ENCODE results near the gene SETD5.
A peak's percentile ranks its signal among the peaks of the same experiment; 100 is the strongest.

SETD5 gene

GRCh38 chr3:9390265-9390888, 7.0 kb upstream of the SETD5 start:
- no peak for DNase-seq

GRCh38 chr3:9392041-9392440, 5.4 kb upstream of the SETD5 start:
- no peak for DNase-seq

- DNase-seq = no peak
Observed at GRCh38 chr3:9395570-9396300, 1.7 kb upstream of the SETD5 start.

DNA sequence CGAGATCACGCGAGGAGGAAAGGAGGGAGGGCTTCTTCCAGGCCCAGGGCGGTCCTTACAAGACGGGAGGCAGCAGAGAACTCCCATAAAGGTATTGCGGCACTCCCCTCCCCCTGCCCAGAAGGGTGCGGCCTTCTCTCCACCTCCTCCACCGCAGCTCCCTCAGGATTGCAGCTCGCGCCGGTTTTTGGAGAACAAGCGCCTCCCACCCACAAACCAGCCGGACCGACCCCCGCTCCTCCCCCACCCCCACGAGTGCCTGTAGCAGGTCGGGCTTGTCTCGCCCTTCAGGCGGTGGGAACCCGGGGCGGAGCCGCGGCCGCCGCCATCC, 1.1 kb upstream of the SETD5 start:
- peak; percentile 93 for DNase-seq

DNA sequence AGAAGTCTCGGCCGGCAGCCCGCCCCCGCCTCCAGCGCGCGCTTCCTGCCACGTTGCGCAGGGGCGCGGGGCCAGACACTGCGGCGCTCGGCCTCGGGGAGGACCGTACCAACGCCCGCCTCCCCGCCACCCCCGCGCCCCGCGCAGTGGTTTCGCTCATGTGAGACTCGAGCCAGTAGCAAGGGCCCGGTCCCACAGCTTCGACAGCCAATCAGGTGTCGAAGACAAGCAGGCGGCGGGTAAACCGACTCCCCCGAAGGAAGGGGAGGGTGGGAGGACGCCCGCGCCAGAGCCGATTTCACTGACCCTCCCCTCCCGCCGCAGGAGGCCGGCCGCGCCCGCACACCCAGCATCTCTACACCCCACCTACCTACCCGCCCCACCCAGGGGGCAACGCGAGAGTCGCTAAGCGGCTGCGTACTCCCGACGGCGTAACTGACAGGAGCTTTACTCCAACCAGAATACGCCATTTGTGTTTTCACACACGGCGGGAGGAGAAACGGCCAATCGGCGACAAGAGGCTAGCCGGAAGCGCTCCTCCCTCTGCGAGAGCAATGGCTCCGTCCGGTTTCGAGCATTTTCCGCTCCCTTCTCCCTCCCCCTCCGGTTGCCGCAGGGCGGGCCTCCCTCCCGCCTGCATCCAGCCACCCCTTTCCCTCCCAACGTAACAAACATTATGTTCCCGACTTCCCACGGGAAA, 633 bp upstream of the SETD5 start:
- DNase-seq = peak; percentile 99

DNA sequence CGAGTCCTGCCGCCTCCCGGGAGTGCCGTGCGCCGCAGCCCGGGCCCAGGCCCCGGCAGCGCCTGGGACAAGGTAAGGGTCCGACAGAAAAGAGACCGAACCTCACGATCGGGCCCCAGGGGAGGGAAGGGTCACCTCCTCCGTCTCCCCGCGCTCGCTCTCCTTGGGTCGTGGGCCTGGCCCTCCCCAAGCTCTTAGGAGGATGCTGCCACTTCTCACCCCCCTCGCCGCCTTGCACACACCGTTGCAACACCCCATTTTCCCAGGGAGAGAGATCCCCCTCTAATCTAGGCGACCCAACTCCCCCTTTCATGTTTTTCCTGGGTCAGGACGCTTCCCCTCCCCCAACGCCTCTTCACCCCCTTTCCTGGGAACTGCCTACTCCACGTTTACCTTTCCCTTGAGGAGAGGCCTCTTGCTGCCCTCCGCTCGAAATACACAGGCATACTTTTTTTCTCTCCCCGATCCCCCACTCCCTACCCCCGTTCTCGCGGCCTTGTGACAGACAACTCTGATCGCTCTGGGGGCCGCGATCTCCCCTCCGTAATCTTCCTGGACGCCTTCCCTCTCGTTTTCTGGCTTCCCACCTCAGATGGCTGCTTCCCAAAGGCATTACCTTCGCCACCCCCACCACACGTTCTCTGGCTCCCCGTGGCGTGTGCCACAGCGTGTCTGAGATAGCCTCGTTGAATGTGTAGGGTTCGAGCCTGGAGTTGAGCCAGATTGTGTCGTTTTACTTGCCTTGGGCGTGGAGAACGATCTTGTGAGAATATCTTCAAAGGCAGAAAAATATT, 688 bp downstream of the SETD5 start:
- peak; percentile 80 for DNase-seq

DNA sequence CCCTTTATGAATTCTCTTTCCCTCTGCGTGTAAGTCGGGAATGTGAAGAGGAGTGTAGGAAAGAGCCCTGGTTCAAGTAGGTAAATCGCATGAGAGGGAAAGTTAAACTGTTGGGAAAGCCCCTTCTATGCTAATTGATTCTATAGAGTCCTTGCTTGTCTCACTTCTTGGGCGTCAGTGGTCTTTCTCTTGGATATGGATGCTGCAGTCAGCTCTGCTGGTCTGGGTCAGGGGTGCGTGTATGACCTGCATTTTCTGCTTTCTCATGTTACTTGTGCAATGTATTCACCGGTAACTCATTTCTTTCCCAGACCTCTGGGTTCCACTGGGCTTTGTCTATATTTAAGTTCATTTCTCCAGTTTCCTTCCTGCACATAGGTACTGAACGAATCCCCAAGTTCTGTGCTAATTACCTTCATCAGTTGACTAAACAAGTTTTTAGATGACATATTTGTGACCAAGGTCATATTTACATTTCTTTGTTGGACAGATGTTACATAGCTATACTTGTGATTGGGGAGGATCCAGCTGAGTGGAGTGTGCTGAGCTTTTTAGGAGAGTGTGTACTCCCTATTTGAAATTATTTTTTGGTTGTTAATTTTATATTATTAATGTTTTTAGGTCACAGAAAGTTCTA, 1.4 kb downstream of the SETD5 start:
- DNase-seq = no peak

- peak; percentile 54 for DNase-seq
Observed at GRCh38 chr3:9399337-9399703, 1.9 kb downstream of the SETD5 start.

DNA sequence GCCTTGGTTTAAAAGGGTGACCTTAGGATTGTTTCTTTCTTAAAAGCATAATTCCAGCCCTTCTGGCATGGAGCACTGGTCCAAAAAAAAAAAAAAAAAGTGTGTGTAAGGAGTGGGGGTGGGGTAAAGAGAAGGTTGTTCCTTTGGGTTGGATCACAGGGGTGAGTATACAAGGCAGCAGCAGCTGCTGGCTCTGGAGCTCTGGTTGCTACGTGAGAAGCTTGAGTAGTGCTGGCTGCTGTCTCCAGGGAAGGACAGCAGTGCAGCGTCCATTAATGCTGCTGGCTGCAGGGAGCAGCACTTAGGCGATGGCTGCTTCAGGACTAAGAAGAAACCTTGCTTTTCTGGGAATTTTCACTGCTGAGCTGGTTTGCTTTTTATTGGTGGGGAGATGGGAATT, 2.3 kb downstream of the SETD5 start:
- peak; percentile 92 for DNase-seq

DNA sequence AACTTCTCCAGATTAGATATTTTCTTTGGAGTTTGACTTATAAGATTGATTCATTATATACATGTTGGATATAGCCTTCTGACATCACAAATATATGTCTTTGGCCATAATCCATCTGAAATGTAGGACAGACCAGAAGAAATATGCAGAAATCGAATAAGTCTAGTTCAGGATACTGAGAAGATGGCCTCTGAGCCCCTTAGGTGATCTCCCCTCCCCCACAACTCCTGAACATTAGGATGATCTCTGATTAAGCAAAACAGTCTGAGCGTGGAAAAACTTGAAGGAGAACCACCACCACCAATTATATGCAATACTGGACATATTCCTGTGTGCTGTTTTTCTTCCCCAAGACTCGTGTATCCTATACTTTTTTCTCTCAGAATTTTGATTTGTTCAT, 3.2 kb downstream of the SETD5 start:
- peak; percentile 75 for DNase-seq

DNA sequence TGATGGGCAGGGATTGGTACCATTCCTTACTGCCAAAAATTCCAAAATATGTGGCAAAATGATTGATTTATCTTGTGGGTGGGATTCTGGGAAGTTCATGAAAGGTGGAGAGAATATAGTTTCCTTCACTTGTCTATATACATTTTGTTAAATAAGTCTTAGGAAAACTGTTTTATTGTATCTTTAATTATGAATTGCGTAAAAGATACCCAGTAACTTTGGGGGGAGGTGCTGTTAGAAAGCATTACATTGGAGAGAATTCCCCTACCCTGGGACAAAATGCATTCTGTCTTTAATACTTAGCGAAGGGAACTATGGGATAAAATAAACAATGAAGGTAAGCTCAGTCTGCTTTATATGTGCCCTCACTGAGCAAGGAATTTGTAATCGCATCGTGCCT, 4.6 kb downstream of the SETD5 start:
- no peak for DNase-seq

- DNase-seq = peak; percentile 94
Observed at GRCh38 chr3:9402410-9403228, 5.2 kb downstream of the SETD5 start.

DNA sequence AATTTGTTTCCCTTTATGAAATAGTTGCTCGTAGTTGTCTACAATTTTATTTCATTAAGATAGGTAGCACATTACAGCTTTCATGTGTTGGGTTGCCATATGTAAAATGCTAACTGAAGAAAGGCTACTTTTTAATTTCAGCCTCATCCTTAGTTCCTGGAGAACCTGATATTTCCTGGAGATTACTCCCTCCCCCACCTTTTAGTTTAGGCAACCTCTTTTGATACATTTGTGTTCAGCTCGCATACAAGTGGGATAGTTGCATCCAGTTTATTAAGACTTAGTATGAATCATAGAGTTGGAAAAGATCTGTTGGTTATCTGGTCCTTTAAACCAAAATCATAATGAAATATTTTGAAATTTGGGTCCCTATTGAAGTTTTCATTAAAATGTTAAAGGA, 6.0 kb downstream of the SETD5 start:
- DNase-seq = no peak

GRCh38 chr3:9404680-9405079, 7.3 kb downstream of the SETD5 start:
- DNase-seq = peak; percentile 56

DNA sequence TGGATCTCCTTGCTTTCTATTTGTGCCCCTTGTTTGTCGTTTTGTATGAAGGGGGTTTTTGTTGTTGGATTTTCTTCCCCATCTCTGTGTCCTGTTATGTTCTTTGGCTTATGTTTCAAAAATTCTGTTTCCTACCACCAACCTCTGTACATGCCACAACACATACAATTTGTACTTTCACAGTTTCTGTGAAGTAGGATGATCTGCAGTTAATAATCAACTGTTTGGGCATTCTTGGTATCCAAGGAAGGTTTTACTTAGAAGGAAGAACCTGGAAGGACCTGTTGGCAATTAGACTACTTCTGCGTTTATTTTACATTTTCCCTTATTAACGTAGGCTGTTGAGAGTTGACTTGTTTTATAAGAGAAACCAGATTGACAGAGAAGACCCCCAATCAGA, 8.3 kb downstream of the SETD5 start:
- DNase-seq = no peak

- DNase-seq = no peak
Observed at GRCh38 chr3:9406856-9407626, 9.6 kb downstream of the SETD5 start.

DNA sequence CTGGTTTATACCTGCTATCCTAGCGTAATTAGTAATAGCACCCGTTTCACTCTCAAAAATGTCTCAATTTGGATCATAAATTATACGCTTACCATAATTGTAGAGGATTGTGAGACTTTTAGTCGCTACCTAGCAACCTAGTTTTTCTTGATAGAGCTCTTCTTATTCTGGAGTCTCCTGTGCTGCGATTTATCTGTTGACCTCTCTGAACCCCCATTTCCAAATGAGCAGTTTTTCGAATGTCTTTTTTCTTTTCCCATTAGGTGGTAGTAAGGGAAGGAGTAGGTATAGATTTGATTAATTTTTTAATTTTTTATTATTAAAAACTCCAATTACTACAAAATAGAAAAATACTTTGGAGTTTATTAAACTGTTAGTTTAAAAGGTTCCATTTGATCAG, 10.6 kb downstream of the SETD5 start:
- no peak for DNase-seq

GRCh38 chr3:9408546-9408945, 11.1 kb downstream of the SETD5 start:
- DNase-seq = no peak

- DNase-seq = no peak
Observed at GRCh38 chr3:9409981-9410854, 12.8 kb downstream of the SETD5 start.

- DNase-seq = no peak
Observed at GRCh38 chr3:9411302-9411701, 13.9 kb downstream of the SETD5 start.

All from eye (tissue), 1 donor.